WTC11 (cell line): Measurements from ENCODE around the gene GDNF. TPM values are rescaled to one million over a fixed set of nuclear protein-coding genes. Genes with fewer than 3 reads are reported as not detected.

ENCODE experiments used
- ATAC-seq: fragments of 200-7000 bp; cut with Tn5 transposase; 2 replicates; pipeline ENCODE4 v1.10.0; 2021; ENCODE audit warnings: mild to moderate bottlenecking, moderate library complexity
- CTCF ChIA-PET: fragments of 300-600 bp; sonication (Branson Sonifier 250); formaldehyde crosslinking; loops from one replicate; lab custom pipeline; 2021; ENCODE audit warnings: antibody characterized with exemption; lab: Charles Lee
- POLR2A ChIA-PET: fragments of 350-600 bp; sonication (Branson Sonifier 250); formaldehyde crosslinking; loops from one replicate; lab custom pipeline; 2021; ENCODE audit warnings: antibody characterized with exemption; lab: Charles Lee
- DNase-seq: peaks from one replicate; pipeline ENCODE4 v3.0.0; 2021; ENCODE audit warnings: low spot score
- H3K27ac Mint-ChIP-seq: 2 replicates; pipeline ENCODE4 v1.8.0; 2021; ENCODE audit warnings: mixed read lengths
- H3K27me3 Mint-ChIP-seq: 2 replicates; pipeline ENCODE4 v1.8.0; 2021; ENCODE audit warnings: low read depth, mild to moderate bottlenecking, moderate library complexity, mixed read lengths
- H3K36me3 Mint-ChIP-seq: 2 replicates; pipeline ENCODE4 v1.8.0; 2021; ENCODE audit warnings: mixed read lengths
- H3K4me1 Mint-ChIP-seq: 2 replicates; pipeline ENCODE4 v1.8.0; 2022; ENCODE audit warnings: mixed read lengths
- H3K4me3 Mint-ChIP-seq: 2 replicates; pipeline ENCODE4 v1.8.0; 2021; ENCODE audit warnings: mild to moderate bottlenecking, moderate library complexity, mixed read lengths
- H3K9me3 Mint-ChIP-seq: 2 replicates; pipeline ENCODE4 v1.8.0; 2021; ENCODE audit warnings: mixed read lengths
- CREM ChIP-seq: sonication (generic); formaldehyde crosslinking; IDR thresholded peaks from 2 replicates; pipeline ENCODE4 v1.8.1; 2022; ENCODE audit warnings: mild to moderate bottlenecking, missing genetic modification reagents, moderate library complexity
- FOXJ3 ChIP-seq: sonication (generic); formaldehyde crosslinking; IDR thresholded peaks from 2 replicates; pipeline ENCODE4 v1.9.0; 2021; ENCODE audit warnings: missing genetic modification reagents, mild to moderate bottlenecking, borderline replicate concordance
- GTF2I ChIP-seq: fragments of 250-450 bp; sonication (Bioruptor Pico); conservative IDR thresholded peaks from 2 replicates; pipeline ENCODE4 v1.4.0; 2021; ENCODE audit warnings: mild to moderate bottlenecking
- JAZF1 ChIP-seq: fragments of 250-450 bp; sonication (Bioruptor Pico); IDR thresholded peaks from 2 replicates; pipeline ENCODE4 v1.9.0; 2021; ENCODE audit warnings: moderate library complexity, mild to moderate bottlenecking, inconsistent platforms
- MYBL2 ChIP-seq: sonication (generic); formaldehyde crosslinking; IDR thresholded peaks from 2 replicates; pipeline ENCODE4 v1.8.1; 2023; ENCODE audit warnings: mild to moderate bottlenecking, moderate library complexity, missing genetic modification reagents
- NR2C2 ChIP-seq: sonication (generic); formaldehyde crosslinking; IDR thresholded peaks from 2 replicates; pipeline ENCODE4 v1.8.0; 2022; ENCODE audit warnings: mild to moderate bottlenecking, missing genetic modification reagents
- TCF7 ChIP-seq: sonication (generic); formaldehyde crosslinking; IDR thresholded peaks from 2 replicates; pipeline ENCODE4 v1.8.0; 2022; ENCODE audit warnings: mild to moderate bottlenecking, low read depth, missing genetic modification reagents, moderate library complexity
- TEAD1 ChIP-seq: sonication (generic); formaldehyde crosslinking; IDR thresholded peaks from 2 replicates; pipeline ENCODE4 v1.8.0; 2022; ENCODE audit warnings: mild to moderate bottlenecking, missing genetic modification reagents
- ZNF219 ChIP-seq: sonication (generic); formaldehyde crosslinking; IDR thresholded peaks from 2 replicates; pipeline ENCODE4 v1.8.0; 2023; ENCODE audit warnings: missing genetic modification reagents, mild to moderate bottlenecking, borderline replicate concordance
- total RNA-seq: library from RNA; stranded (reverse); gene quantifications from 3 replicates; pipeline ENCODE4 v1.2.3, GENCODE V29; 2021
- TF ChIP-seq, protein P1 (sequence below): sonication (generic); formaldehyde crosslinking; IDR thresholded peaks from 2 replicates; pipeline ENCODE4 v1.8.1; 2022; ENCODE audit warnings: low read depth, mild to moderate bottlenecking, moderate library complexity, missing genetic modification reagents, borderline replicate concordance
- TF ChIP-seq, protein P2 (sequence below): sonication (generic); formaldehyde crosslinking; IDR thresholded peaks from 2 replicates; pipeline ENCODE4 v1.8.1; 2022; ENCODE audit warnings: low read depth, missing genetic modification reagents, borderline replicate concordance
- TF ChIP-seq, protein P3 (sequence below): fragments of 250-450 bp; sonication (Bioruptor Pico); IDR thresholded peaks from 2 replicates; pipeline ENCODE4 v1.9.0; 2021; ENCODE audit warnings: moderate library complexity, mild to moderate bottlenecking, inconsistent platforms, borderline replicate concordance
- TF ChIP-seq, protein P4 (sequence below): fragments of 250-450 bp; sonication (Bioruptor Pico); IDR thresholded peaks from 2 replicates; pipeline ENCODE4 v1.9.0; 2021; ENCODE audit warnings: mild to moderate bottlenecking
- TF ChIP-seq, protein P5 (sequence below): fragments of 250-450 bp; sonication (Bioruptor Pico); IDR thresholded peaks from 2 replicates; pipeline ENCODE4 v1.8.0; 2021; ENCODE audit warnings: mild to moderate bottlenecking
- TF ChIP-seq, protein P6 (sequence below): fragments of 250-450 bp; sonication (Bioruptor Pico); IDR thresholded peaks from 2 replicates; pipeline ENCODE4 v1.9.0; 2021; ENCODE audit warnings: mild to moderate bottlenecking, borderline replicate concordance
- TF ChIP-seq, protein P7 (sequence below): sonication (generic); formaldehyde crosslinking; conservative IDR thresholded peaks from 2 replicates; pipeline ENCODE4 v1.8.1; 2023; ENCODE audit warnings: mild to moderate bottlenecking, low read depth, missing genetic modification reagents, moderate library complexity

Gene GDNF
- total RNA-seq, 1 experiment from 2014 or later = 4.7 TPM

DNA sequence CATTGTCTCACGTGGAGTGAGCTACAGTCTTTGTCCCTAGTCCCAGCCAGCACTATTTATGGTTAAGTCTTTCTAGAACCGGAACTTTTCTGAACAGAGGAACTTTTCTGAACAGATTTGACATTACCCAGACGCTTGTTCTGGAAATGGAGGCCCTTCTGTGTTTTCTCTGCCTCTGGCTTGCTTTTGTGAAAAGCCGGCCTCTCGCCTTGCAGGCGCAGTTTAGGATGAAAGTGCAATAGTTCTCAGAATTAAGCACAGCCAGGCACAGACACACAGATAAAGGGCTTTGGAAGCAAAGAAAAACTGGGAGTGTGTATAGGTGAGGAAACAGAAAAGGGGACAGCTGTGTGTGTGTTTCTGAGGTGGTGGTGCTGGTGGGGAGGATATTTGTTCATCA is 5.9 kb downstream of the GDNF start:
- POLR2A ChIA-PET = no interaction called here
- Mint-ChIP-seq H3K27me3 (peaks cover 72% of the 10 kb centered on the region), H3K27ac (no peak overlapping the region), H3K4me1 (peaks cover 58% of the 10 kb centered on the region), H3K36me3 (no peaks in the 10 kb centered on the region), H3K4me3 (peak overlapping the region; percentile 79), H3K9me3 (no peaks in the 10 kb centered on the region)
- no peak for TF ChIP-seq MYBL2 (CRISPR knock-in tag)
- TF ChIP-seq, protein P1, sequence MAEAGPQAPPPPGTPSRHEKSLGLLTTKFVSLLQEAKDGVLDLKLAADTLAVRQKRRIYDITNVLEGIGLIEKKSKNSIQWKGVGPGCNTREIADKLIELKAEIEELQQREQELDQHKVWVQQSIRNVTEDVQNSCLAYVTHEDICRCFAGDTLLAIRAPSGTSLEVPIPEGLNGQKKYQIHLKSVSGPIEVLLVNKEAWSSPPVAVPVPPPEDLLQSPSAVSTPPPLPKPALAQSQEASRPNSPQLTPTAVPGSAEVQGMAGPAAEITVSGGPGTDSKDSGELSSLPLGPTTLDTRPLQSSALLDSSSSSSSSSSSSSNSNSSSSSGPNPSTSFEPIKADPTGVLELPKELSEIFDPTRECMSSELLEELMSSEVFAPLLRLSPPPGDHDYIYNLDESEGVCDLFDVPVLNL (CRISPR knock-in tag) = no peak
- no peak for TF ChIP-seq TCF7 (CRISPR knock-in tag)
- TF ChIP-seq ZNF219 (CRISPR knock-in tag) = no peak
- TF ChIP-seq, protein P2, sequence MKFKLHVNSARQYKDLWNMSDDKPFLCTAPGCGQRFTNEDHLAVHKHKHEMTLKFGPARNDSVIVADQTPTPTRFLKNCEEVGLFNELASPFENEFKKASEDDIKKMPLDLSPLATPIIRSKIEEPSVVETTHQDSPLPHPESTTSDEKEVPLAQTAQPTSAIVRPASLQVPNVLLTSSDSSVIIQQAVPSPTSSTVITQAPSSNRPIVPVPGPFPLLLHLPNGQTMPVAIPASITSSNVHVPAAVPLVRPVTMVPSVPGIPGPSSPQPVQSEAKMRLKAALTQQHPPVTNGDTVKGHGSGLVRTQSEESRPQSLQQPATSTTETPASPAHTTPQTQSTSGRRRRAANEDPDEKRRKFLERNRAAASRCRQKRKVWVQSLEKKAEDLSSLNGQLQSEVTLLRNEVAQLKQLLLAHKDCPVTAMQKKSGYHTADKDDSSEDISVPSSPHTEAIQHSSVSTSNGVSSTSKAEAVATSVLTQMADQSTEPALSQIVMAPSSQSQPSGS (CRISPR knock-in tag) = no peak
- DNase-seq = no peak
- CTCF ChIA-PET = interaction anchor here (1.1 to 1.5 kb wide), 2 partner anchors 59 to 359 kb away, joined by 3 to 5 read pairs; no protein-coding TSS in a partner anchor
- no peak for ATAC-seq

DNA sequence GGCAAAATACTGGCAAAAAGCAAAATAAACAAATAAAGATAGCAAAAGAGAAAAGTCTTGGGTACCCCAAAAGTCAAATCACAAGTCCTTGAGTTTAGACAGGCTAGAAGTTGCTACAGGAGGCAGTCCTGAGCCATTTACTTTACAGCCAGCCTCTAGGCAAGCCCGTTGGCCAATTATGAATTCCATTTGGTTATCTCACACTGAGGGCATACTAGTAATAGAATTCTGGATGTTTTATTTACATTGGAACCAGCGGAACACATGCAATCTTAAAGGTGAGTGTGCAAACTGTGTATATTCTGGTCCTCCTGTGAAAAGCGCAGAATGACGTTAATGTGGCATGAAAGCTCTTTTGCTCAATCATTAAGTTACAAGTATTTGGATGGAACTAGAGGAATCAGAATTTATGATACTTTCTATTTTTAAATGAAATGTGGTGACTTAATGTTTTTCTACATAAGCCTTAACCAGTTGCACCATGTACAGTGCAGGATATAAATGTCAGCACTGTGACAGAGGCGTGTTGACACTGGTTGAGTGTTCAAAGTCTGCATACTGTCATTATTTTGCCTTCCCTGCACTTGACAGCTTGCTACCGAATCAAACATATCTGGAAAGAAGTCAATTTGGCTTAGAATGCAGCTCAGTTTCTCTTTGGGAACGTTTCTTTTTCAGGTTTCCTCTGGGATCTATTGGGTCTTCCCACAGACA is 7.9 kb downstream of the GDNF start:
- no peak for TF ChIP-seq JAZF1 (CRISPR knock-in tag)
- TF ChIP-seq NR2C2 (CRISPR knock-in tag) = no peak
- no peak for TF ChIP-seq GTF2I (CRISPR knock-in tag)
- TF ChIP-seq, protein P3, sequence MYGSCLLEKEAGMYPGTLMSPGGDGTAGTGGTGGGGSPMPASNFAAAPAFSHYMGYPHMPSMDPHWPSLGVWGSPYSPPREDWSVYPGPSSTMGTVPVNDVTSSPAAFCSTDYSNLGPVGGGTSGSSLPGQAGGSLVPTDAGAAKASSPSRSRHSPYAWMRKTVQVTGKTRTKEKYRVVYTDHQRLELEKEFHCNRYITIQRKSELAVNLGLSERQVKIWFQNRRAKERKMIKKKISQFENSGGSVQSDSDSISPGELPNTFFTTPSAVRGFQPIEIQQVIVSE (CRISPR knock-in tag) = no peak
- TF ChIP-seq, protein P4, sequence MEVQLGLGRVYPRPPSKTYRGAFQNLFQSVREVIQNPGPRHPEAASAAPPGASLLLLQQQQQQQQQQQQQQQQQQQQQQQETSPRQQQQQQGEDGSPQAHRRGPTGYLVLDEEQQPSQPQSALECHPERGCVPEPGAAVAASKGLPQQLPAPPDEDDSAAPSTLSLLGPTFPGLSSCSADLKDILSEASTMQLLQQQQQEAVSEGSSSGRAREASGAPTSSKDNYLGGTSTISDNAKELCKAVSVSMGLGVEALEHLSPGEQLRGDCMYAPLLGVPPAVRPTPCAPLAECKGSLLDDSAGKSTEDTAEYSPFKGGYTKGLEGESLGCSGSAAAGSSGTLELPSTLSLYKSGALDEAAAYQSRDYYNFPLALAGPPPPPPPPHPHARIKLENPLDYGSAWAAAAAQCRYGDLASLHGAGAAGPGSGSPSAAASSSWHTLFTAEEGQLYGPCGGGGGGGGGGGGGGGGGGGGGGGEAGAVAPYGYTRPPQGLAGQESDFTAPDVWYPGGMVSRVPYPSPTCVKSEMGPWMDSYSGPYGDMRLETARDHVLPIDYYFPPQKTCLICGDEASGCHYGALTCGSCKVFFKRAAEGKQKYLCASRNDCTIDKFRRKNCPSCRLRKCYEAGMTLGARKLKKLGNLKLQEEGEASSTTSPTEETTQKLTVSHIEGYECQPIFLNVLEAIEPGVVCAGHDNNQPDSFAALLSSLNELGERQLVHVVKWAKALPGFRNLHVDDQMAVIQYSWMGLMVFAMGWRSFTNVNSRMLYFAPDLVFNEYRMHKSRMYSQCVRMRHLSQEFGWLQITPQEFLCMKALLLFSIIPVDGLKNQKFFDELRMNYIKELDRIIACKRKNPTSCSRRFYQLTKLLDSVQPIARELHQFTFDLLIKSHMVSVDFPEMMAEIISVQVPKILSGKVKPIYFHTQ = no peak
- Mint-ChIP-seq H3K27ac (no peak overlapping the region), H3K9me3 (no peaks in the 10 kb centered on the region), H3K4me1 (peaks cover 39% of the 10 kb centered on the region), H3K27me3 (peaks cover 52% of the 10 kb centered on the region), H3K36me3 (no peaks in the 10 kb centered on the region), H3K4me3 (no peak overlapping the region)
- CTCF ChIA-PET = no interaction called here
- POLR2A ChIA-PET = no interaction called here
- DNase-seq = no peak
- no peak for ATAC-seq

DNA sequence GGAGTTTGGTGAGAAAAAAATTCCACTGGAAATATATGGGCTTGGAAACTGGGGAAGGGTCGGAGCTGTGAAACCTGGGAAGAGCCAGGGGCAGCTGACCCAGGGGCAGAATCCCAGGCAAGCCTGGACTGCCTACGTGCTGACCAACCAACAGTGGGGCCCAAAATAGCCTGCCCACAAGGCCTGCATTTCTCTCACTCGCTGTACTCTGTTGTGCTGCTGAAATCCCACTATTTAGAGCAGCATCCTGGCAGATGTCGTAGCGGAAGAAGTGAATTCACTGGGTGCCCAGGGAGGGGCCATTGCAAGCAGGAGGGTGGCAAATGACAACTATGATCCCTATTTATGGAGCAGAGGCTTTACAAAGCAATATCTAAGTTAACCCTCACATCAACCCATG is 9.5 kb downstream of the GDNF start:
- Mint-ChIP-seq H3K9me3 (no peaks in the 10 kb centered on the region), H3K4me3 (no peak overlapping the region), H3K36me3 (no peaks in the 10 kb centered on the region), H3K27ac (no peak overlapping the region), H3K27me3 (peaks cover 36% of the 10 kb centered on the region), H3K4me1 (peaks cover 38% of the 10 kb centered on the region)
- CTCF ChIA-PET = interaction anchor here (0.6 to 1.4 kb wide), 2 partner anchors 105 to 436 kb away, joined by 3 read pairs; no protein-coding TSS in a partner anchor
- POLR2A ChIA-PET = no interaction called here
- ATAC-seq = no peak
- DNase-seq = no peak
- TF ChIP-seq FOXJ3 (CRISPR knock-in tag) (no peak), TEAD1 (CRISPR knock-in tag) (no peak), CREM (CRISPR knock-in tag) (no peak)
- TF ChIP-seq, protein P5, sequence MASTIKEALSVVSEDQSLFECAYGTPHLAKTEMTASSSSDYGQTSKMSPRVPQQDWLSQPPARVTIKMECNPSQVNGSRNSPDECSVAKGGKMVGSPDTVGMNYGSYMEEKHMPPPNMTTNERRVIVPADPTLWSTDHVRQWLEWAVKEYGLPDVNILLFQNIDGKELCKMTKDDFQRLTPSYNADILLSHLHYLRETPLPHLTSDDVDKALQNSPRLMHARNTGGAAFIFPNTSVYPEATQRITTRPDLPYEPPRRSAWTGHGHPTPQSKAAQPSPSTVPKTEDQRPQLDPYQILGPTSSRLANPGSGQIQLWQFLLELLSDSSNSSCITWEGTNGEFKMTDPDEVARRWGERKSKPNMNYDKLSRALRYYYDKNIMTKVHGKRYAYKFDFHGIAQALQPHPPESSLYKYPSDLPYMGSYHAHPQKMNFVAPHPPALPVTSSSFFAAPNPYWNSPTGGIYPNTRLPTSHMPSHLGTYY (CRISPR knock-in tag) = no peak
- TF ChIP-seq, protein P6, sequence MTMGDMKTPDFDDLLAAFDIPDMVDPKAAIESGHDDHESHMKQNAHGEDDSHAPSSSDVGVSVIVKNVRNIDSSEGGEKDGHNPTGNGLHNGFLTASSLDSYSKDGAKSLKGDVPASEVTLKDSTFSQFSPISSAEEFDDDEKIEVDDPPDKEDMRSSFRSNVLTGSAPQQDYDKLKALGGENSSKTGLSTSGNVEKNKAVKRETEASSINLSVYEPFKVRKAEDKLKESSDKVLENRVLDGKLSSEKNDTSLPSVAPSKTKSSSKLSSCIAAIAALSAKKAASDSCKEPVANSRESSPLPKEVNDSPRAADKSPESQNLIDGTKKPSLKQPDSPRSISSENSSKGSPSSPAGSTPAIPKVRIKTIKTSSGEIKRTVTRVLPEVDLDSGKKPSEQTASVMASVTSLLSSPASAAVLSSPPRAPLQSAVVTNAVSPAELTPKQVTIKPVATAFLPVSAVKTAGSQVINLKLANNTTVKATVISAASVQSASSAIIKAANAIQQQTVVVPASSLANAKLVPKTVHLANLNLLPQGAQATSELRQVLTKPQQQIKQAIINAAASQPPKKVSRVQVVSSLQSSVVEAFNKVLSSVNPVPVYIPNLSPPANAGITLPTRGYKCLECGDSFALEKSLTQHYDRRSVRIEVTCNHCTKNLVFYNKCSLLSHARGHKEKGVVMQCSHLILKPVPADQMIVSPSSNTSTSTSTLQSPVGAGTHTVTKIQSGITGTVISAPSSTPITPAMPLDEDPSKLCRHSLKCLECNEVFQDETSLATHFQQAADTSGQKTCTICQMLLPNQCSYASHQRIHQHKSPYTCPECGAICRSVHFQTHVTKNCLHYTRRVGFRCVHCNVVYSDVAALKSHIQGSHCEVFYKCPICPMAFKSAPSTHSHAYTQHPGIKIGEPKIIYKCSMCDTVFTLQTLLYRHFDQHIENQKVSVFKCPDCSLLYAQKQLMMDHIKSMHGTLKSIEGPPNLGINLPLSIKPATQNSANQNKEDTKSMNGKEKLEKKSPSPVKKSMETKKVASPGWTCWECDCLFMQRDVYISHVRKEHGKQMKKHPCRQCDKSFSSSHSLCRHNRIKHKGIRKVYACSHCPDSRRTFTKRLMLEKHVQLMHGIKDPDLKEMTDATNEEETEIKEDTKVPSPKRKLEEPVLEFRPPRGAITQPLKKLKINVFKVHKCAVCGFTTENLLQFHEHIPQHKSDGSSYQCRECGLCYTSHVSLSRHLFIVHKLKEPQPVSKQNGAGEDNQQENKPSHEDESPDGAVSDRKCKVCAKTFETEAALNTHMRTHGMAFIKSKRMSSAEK = no peak
- TF ChIP-seq, protein P7, sequence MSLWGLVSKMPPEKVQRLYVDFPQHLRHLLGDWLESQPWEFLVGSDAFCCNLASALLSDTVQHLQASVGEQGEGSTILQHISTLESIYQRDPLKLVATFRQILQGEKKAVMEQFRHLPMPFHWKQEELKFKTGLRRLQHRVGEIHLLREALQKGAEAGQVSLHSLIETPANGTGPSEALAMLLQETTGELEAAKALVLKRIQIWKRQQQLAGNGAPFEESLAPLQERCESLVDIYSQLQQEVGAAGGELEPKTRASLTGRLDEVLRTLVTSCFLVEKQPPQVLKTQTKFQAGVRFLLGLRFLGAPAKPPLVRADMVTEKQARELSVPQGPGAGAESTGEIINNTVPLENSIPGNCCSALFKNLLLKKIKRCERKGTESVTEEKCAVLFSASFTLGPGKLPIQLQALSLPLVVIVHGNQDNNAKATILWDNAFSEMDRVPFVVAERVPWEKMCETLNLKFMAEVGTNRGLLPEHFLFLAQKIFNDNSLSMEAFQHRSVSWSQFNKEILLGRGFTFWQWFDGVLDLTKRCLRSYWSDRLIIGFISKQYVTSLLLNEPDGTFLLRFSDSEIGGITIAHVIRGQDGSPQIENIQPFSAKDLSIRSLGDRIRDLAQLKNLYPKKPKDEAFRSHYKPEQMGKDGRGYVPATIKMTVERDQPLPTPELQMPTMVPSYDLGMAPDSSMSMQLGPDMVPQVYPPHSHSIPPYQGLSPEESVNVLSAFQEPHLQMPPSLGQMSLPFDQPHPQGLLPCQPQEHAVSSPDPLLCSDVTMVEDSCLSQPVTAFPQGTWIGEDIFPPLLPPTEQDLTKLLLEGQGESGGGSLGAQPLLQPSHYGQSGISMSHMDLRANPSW = no peak
